Subcutaneous adipose tissue (tissue), 4 donors: Measurements from ENCODE around the gene RING1. TPM values are rescaled to one million over a fixed set of nuclear protein-coding genes. Genes with fewer than 3 reads are reported as not detected.

Source experiments
- total RNA-seq, 4 donors: library from RNA; depleted of rRNA; stranded (reverse); fragments of >200 nt; gene quantifications; one replicate each; pipeline ENCODE4 v1.1.0, GENCODE V29; 2016
- TF ChIP-seq, protein P1 (sequence below): fragments of 450-650 bp; IDR thresholded peaks from one replicate; pipeline ENCODE4 v1.5.1; 2016; ENCODE audit warnings: low read depth, mild to moderate bottlenecking, control low read depth, antibody characterized with exemption, moderate library complexity

The RING1 gene
- total RNA-seq: 10 to 100 TPM in 2 of 4 donors, 1 to 10 TPM in 2; 7.3 to 19.0 (median 10.5) TPM

DNA sequence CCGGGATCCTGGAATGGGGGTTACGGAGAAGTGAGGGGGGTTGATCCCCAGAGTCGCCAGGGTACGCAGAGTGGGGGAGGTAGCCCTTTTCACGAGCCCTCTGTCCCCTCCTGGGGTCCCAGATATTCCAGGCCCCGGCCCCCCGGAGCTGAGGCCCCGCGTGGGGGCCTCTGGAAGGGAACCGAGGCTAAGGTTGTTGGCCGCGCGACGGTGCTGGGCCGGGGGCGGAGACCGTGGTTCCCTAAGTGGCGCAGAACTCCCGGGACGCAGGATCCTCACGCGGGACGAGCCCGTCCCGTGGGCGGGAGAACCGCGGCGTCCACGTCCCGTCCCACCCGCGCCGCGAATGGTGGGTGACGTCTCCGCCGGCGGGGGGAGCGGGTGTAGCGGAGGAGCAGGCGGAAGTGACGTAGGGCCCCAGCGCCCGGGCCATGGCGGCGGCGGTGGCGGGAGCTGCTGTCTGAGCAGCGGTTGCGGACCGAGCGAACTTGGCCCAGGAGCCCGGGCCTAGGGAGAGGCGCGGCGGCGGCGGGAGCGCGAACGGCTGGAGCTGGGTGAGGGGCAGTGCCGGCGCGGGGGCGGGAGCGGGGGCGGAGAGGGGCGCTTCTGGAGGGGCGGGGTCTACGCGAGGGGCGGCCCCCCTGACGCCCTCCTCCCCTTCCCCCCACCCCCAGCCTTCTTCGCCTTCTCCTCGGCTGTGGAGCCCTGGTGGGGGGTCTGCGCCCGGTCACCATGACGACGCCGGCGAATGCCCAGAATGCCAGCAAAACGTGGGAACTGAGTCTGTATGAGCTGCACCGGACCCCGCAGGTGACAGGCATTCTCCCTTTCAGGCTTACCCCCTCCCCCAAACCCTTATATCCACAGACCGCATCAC, at the start of gene RING1:
RING1 (plus strand) TSS at position 410 of the 877 bp plus-strand sequence; CDS start at position 733, 323 bp downstream.
- TF ChIP-seq, protein P1, sequence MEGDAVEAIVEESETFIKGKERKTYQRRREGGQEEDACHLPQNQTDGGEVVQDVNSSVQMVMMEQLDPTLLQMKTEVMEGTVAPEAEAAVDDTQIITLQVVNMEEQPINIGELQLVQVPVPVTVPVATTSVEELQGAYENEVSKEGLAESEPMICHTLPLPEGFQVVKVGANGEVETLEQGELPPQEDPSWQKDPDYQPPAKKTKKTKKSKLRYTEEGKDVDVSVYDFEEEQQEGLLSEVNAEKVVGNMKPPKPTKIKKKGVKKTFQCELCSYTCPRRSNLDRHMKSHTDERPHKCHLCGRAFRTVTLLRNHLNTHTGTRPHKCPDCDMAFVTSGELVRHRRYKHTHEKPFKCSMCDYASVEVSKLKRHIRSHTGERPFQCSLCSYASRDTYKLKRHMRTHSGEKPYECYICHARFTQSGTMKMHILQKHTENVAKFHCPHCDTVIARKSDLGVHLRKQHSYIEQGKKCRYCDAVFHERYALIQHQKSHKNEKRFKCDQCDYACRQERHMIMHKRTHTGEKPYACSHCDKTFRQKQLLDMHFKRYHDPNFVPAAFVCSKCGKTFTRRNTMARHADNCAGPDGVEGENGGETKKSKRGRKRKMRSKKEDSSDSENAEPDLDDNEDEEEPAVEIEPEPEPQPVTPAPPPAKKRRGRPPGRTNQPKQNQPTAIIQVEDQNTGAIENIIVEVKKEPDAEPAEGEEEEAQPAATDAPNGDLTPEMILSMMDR: no peak

DNA sequence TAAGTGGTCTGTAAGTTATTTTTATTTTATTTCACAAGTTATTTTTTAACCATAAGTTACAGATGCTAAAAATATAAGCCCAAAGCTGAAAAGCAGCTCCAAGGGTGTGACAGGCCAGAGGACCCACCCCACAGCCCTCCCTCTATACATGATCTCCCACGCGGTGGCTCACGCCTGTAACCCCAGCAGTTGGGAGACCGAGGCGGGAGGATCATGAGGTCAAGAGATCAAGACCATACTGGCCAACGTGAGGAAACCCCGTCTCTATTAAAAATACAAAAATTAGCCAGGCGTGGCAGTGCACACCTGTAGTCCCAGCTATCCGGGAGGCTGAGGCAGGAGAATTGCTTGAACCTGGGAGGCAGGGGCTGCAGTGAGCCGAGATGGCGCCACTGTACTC, 48.2 kb upstream of the RING1 start:
- TF ChIP-seq, protein P1: no peak

DNA sequence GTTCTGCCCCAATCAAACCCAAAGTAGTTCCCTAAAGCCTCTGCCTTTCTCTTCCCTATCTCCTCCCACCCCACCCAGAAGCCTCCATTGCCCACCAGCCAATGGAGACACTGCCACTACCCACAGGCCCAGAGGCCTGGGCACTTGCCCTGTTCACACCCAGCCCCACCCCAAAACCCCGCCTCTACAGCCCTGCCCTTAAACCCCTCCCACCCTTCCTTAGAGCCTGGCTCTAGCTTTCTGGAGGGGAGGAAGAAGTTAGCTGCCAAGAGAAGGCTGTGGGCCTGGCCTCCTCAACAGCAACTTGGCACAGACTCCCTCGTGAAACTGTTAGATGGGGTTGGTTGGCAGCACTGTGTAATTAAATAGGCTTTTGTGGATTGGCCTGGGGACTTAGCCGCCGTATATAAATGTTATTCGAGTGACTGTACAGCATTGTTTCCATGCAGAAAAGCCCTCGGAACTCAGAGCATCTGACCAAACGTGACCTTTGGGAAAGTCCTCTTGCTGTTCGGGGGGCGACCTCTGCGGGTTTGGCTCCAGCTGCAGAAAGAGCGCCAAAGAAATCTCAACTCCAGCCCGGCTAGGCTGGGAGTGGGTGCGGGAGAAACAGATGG, 47.5 kb upstream of the RING1 start:
- TF ChIP-seq, protein P1: no peak

DNA sequence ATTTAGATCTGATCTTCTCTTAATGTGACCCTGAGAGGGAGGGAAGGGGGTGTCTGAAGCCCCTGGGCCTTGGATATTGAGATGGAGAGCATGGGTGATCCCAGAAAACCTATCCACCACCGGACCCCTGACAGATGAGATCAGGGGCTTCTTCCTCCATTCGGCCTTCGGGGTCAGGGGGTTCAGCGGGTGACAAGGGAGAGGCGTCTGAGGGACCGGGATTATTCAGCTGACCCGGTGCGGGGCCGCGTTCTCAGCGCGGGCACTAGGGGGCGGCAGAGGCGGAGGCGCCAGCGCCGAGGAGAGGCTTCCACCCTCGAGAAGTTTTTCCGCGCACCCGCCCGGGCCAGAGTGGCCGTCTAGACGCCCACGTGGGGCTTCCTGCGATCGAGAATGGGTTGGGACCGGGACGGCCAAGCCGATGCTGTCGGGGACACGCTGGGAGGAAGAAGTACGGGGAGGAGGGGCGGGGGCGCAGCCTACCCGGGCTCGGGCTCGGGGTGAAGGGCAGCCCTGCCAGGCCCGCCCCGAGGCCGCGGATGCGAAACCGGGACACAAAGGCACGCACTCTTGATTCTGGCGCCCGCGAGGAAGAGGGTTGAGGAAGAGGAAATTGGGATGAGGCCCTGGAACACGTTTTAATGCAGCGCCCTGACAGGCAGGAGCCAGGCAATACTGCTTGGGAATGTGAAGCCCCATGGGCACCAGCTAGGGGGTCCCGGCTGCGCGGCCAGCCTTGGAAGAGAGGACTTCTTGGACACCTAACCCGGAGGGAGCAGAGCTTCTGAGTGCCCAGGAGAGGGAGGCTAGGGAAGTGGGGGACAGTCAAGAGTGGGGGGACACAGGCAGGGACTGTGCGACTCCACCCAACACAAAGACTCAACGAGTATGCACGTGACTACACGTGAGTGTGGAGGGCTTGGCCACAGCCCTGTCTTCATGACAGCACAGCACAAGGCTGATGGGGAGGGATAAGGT, 46.7 kb upstream of the RING1 start:
- TF ChIP-seq, protein P1: no peak

DNA sequence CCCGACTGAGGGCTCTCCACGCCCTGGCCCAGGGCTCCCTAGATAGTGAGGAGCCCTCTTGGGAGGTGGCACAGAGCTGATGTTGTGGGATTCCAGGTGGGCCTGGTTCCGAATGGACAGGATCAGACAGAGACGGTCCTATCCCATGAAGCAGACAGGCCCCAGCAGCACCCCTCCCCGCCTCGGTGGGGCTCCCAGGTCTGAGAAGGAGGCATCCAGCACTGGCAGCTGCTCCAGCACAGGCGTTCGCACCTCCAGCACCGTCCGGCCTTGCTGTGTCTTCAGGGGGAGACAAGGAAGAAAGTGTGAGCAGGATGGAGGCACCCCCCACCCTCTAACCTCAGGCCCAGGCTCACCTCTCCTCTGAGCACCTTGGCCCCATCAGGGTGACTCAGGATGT, 44.8 kb upstream of the RING1 start:
- TF ChIP-seq, protein P1: no peak

DNA sequence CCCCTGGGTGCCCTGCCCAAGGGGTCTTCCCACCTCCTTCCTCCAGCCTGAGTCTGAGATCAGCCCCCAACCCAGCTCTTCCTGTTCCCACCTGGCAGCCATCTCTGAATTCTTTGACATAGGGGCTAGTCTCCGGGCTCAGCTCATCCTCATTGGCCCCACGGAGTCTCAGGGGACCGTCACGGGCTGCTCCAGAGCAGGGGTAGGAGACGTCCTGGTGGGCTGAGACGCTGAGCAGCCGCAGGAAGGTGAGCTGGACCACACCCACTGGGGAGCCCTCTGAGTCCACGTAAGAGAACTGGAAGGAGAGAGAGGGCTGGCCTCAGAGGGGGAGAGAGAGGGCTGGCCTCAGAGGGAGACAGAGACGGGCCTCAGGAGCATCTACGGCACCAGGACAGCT, 44.1 kb upstream of the RING1 start:
- TF ChIP-seq, protein P1: no peak
